GM23248 (cell line): Measurements from ENCODE around the gene BDH1.

Source experiments
- EZH2 ChIP-seq: fragments of 200-600 bp; sonication (generic); IDR thresholded peaks from 2 replicates; pipeline ENCODE4 v1.6.1; 2018; ENCODE audit warnings: antibody characterized with exemption, mild to moderate bottlenecking; ENCODE audit not compliant: insufficient read depth, poor library complexity, severe bottlenecking
- EZH2phosphoT487 ChIP-seq: fragments of 200-600 bp; sonication (generic); IDR thresholded peaks from 2 replicates; pipeline ENCODE4 v1.6.1; 2018; ENCODE audit warnings: antibody characterized with exemption, moderate library complexity, mild to moderate bottlenecking, low read depth; ENCODE audit not compliant: insufficient read depth

- TF ChIP-seq EZH2 (no peak), EZH2phosphoT487 (no peak)
These were observed 31.6 kb downstream of the BDH1 start for GRCh38 chr3:197524128-197524527.
